SU-DHL-6 (cell line): ENCODE data around the gene ISG20L2.

Experiments
- H2AFZ ChIP-seq: fragments of 200-600 bp; sonication (generic); 2 replicates; pipeline ENCODE4 v1.6.1; 2014; ENCODE audit warnings: low read depth, mild to moderate bottlenecking, moderate library complexity, mixed read lengths, antibody characterized with exemption, low read length; ENCODE audit not compliant: severe bottlenecking
- H3F3A ChIP-seq: fragments of 200-600 bp; shearing (Covaris generic); 2 replicates; pipeline ENCODE4 v1.6.0; 2016; ENCODE audit warnings: antibody characterized with exemption, mild to moderate bottlenecking; ENCODE audit not compliant: insufficient read depth
- H3K27ac ChIP-seq: fragments of 200-600 bp; sonication (generic); 2 replicates; pipeline ENCODE4 v1.5.1; 2016; ENCODE audit warnings: low read depth, mild to moderate bottlenecking, low read length, moderate library complexity, mixed read lengths
- H3K27me3 ChIP-seq: fragments of 200-600 bp; sonication (generic), shearing (Covaris generic); 2 replicates; pipeline ENCODE4 v1.6.0; 2014; ENCODE audit warnings: mild to moderate bottlenecking, low read length
- H3K36me3 ChIP-seq: fragments of 200-600 bp; sonication (generic); 2 replicates; pipeline ENCODE4 v1.6.1; 2014; ENCODE audit warnings: mild to moderate bottlenecking, low read length, mixed read lengths
- H3K4me2 ChIP-seq: fragments of 300-600, 200-600 bp; shearing (Covaris generic), sonication (generic); 2 replicates; pipeline ENCODE4 v1.6.0; 2014; ENCODE audit warnings: low read length, low read depth, mild to moderate bottlenecking; ENCODE audit not compliant: poor library complexity, severe bottlenecking
- H3K4me3 ChIP-seq: fragments of 200-600 bp; sonication (generic); 2 replicates; pipeline ENCODE4 v1.5.1; 2014; ENCODE audit warnings: antibody characterized with exemption, low read length, mild to moderate bottlenecking, mixed read lengths; ENCODE audit not compliant: insufficient read depth, poor library complexity, severe bottlenecking
- H3K79me2 ChIP-seq: fragments of 200-600 bp; sonication (generic); 2 replicates; pipeline ENCODE4 v1.6.1; 2014; ENCODE audit warnings: mild to moderate bottlenecking, low read length, moderate library complexity; ENCODE audit not compliant: insufficient read depth
- H3K9ac ChIP-seq: fragments of 200-600 bp; sonication (generic); 2 replicates; pipeline ENCODE4 v1.7.0; 2014; ENCODE audit warnings: mild to moderate bottlenecking, low read length
- H3K9me2 ChIP-seq: fragments of 200-600 bp; sonication (generic); replicated peaks from 2 replicates; pipeline ENCODE4 v1.6.1; 2014; ENCODE audit warnings: low read length; ENCODE audit not compliant: insufficient read depth
- H3K9me3 ChIP-seq: fragments of 200-600 bp; sonication (generic); 2 replicates; pipeline ENCODE4 v1.6.1; 2014; ENCODE audit warnings: low read length, mixed read lengths; ENCODE audit not compliant: insufficient read depth
- H4K20me1 ChIP-seq: fragments of 200-600 bp; sonication (generic); 2 replicates; pipeline ENCODE4 v1.6.1; 2014; ENCODE audit warnings: low read depth, mild to moderate bottlenecking, antibody characterized with exemption, low read length, moderate library complexity, mixed read lengths
- CTCF ChIP-seq: fragments of 200-600 bp; sonication (generic); IDR thresholded peaks from one replicate; pipeline ENCODE4 v1.5.1; 2017; ENCODE audit warnings: antibody characterized with exemption, mild to moderate bottlenecking, low read length, moderate library complexity; ENCODE audit not compliant: insufficient read depth, poor library complexity, severe bottlenecking
- EZH2phosphoT487 ChIP-seq: fragments of 200-600 bp; sonication (generic), shearing (Covaris generic); conservative IDR thresholded peaks from 2 replicates; pipeline ENCODE4 v1.6.1; 2018; ENCODE audit warnings: mild to moderate bottlenecking, antibody characterized with exemption, low read length, moderate library complexity, mixed read lengths

Gene ISG20L2

DNA sequence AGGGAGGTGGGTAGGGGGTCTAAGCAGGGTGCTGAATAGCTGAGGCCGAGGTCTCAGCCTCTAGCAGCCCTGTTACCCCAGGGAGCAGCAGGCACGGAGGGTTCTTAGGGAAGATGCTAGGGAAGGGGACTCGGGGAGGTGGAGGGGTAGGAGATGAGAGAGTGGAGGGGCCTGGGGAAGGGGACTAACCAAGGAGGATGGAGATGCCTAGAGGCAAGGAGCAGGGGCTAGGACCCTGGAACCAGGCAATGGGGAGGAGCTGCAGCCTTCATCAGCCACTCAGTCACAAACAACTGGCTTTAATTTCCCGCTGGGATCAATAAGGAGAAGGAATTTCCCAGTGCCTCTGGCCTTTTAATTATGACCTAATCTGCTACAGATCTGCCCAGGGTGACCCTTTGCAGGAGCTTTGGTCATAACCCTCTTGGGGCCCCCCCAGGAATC lies 20.3 kb downstream of the ISG20L2 start:
- Histone ChIP-seq H3F3A (no peaks in the 10 kb centered on the region), H3K9ac (no peak overlapping the region), H4K20me1 (no peaks in the 10 kb centered on the region), H3K27me3 (no peaks in the 10 kb centered on the region), H3K9me3 (no peaks in the 10 kb centered on the region), H3K36me3 (no peaks in the 10 kb centered on the region), H2AFZ (no peak overlapping the region), H3K9me2 (no peaks in the 10 kb centered on the region), H3K27ac (no peak overlapping the region), H3K4me3 (no peak overlapping the region), H3K4me2 (no peak overlapping the region), H3K79me2 (no peaks in the 10 kb centered on the region)
- TF ChIP-seq CTCF (no peak), EZH2phosphoT487 (no peak)

DNA sequence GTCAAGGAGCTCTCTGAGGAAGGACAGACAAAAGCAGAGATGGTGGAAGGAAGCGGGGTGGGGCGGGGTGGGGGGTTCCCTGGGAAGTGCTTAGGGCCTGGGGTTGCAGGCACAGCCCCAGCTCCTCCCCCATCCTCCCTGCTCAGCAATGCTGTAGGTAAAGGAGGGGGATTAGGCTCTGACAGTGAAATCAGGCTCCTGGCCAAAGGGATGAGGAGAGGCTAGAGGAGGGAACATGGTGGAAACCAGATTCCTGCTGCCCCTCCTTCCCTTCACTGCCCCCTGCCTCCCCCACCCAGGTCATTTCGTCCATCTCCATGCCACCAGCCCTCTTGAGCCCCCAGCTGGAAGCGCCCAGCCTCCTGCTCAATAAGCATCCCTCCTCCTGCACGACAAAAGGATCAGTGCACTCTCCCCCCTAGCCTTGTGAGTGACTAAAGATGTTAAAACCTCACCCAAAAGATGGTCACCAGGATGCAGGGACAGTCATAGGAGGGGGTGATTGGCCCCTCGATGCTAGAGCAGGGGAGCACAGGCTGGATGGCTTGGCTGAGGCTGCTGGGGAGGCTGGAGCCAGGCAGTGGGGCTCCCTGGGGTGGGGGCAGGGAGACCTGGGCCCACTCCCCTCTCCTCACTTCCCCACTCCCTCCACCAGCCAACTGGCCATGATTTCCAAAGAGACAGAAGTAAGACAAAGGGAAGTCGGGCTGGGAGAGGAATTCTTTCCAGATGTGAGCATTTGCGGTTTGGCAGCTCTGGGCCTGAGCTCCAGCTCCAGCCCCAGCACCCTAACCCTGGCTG lies 20.9 kb downstream of the ISG20L2 start:
- Histone ChIP-seq H3K9me3 (no peaks in the 10 kb centered on the region), H3K9me2 (no peaks in the 10 kb centered on the region), H3K36me3 (no peaks in the 10 kb centered on the region), H3K9ac (no peak overlapping the region), H2AFZ (no peak overlapping the region), H3F3A (no peaks in the 10 kb centered on the region), H3K27ac (no peak overlapping the region), H3K4me2 (no peak overlapping the region), H3K27me3 (no peaks in the 10 kb centered on the region), H3K79me2 (no peaks in the 10 kb centered on the region), H4K20me1 (no peaks in the 10 kb centered on the region), H3K4me3 (no peak overlapping the region)
- TF ChIP-seq CTCF (no peak), EZH2phosphoT487 (no peak)

DNA sequence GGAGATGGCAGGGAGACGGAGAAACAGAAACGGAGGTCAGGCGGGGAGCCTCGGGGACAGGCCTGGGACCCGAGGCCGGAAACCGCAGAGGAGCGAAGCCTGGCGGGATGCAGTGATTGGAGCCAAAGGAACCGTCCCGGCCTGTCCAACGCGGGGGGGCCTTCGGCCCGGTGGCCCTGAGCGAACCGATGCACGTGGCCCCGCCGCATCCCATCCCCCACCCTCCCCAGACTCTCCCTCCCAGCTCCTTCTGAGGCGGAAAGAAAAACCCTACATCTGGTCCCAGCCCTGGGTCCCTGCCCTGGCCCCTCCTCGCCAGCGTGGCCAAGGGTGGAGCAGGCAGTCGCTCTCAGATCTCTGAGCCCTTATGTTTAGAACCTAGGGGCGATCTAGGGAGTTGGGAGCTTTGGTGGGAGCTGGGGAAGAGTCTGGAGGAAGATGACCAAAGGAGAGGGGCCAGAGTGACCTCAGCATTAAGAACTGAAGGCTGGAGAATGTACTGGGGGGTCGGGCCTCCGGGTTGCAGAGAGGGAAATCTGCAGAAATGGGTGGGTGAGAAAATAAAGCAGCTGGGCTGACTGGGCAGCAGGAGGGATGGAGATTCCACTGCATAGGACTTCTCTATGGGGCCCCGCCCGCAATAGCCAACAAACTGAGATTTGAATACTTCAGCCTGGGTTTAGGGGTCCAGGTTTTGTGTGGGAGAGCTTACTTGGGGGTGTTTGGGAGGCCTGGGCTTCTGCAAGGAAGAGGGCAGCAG lies 21.7 kb downstream of the ISG20L2 start:
- H3K36me3 ChIP-seq: no peaks in the 10 kb centered on the region
- H2AFZ ChIP-seq: no peak overlapping the region
- peak overlapping the region; percentile 51 for H3K4me2 ChIP-seq
- no peaks in the 10 kb centered on the region for H3K9me3 ChIP-seq
- no peaks in the 10 kb centered on the region for H3K9me2 ChIP-seq
- H3K79me2 ChIP-seq: no peaks in the 10 kb centered on the region
- H3K4me3 ChIP-seq: no peak overlapping the region
- H4K20me1 ChIP-seq: no peaks in the 10 kb centered on the region
- no peaks in the 10 kb centered on the region for H3K27me3 ChIP-seq
- no peak for TF ChIP-seq CTCF
- no peak for TF ChIP-seq EZH2phosphoT487
- no peak overlapping the region for H3K9ac ChIP-seq
- no peaks in the 10 kb centered on the region for H3F3A ChIP-seq
- no peak overlapping the region for H3K27ac ChIP-seq
